Endometrial microvascular endothelial cells (primary cell): ENCODE data around the gene EPB41L5. TPM values are rescaled to one million over a fixed set of nuclear protein-coding genes. Genes with fewer than 3 reads are reported as not detected.

Experiments used
- in situ Hi-C: cut with HindIII; loops from 2 replicates; pipeline ENCODE4 v1.10.0; 2017; ENCODE audit warnings: low sequenced_read_pairs, low pct_unique_long_range_greater_than_20kb; ENCODE audit errors: inconsistent ontology term
- total RNA-seq: library from RNA; depleted of rRNA; stranded (reverse); fragments of >200 nt; gene quantifications from one replicate; pipeline ENCODE4 v1.2.3, GENCODE V29; 2015; ENCODE audit errors: inconsistent ontology term

Gene EPB41L5
- total RNA-seq, 1 donor from 2014 or later, result 4.5 TPM

DNA sequence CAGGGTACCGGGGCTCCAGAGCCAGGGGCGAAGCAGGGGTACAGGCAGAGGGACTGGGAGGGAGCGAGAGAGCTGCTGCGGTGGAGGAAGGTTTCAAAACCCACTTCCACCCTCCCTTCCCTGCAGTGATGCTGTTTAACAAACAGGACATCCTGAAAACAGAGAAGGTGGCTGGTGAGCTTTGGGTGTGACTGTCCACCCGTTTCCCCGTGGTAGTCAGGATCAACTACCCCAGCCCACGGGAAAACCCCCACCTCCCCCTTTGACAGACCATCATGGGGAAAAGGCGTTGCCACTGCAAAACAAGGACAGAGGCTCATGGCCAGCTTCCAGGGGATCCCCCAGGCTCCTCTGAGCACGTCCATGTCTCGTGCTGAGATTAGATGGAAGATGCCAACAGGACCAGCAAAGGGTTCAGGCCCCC lies 197.4 kb downstream of the EPB41L5 start:
- in situ Hi-C loops, result no loop called here

DNA sequence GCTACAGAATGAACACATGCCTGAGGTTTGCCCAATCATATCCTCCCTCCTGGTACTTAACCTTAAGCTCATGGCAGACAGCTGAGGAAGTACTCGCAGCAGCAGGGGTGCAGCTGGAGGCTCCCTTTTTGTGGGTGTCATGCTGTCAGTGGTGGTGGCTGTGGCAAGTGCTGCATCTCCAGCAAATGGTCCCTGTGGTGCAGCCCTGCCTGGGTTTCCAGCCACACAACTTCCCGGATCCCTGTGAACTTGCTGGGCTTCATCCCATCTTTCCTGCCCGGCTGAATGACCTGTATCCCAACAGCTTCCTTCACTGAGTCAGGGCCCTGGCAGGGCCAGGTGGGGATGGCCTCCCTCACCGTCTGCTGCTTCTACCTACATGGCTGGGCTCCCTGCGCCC lies 205.3 kb downstream of the EPB41L5 start:
- in situ Hi-C loops, result no loop called here

DNA sequence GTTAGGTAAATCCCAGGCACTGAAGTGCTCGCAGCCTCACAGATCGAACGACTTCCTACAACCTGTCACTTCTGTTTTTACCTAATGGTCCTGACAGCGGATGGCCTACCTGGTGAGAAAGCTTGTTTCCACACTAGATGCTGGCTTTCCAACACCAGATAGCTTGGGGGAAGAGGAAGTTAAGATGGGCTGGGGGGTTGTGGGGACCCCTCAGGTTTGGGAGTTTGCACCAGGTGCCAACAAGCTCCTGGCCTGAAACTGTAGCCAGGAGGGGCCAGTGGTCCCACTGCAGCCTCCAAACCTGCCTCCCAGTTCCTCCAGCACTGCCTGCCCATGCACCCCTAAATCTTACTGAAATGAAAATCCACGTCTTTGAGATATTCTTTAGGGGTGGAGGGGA lies 206.4 kb downstream of the EPB41L5 start:
- in situ Hi-C loops, result no loop called here

GRCh38 chr2:120219766-120220165 lies 206.9 kb downstream of the EPB41L5 start:
- in situ Hi-C loops, result no loop called here

DNA sequence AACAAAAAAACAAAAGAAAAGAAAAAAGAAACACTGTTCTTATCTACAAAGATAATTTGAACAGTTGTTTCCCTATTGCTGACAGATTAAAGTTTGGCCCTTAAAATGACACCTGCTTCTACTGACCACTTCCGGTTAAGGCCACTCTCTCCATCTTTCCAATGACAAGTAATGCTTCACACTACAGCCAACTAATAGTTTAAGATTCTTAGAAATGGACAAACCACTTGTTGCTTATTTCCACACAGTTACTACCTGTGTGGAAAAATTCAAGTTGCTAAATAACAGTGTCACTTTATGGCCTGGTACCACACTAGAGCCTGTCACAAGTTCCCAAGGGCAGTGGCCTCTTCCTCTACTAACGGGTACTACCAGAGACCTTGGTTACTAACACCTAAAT lies 207.9 kb downstream of the EPB41L5 start:
- in situ Hi-C loops, result no loop called here

- in situ Hi-C loops, result no loop called here
Measured at GRCh38 chr2:120221616-120222015, 208.7 kb downstream of the EPB41L5 start.

GRCh38 chr2:120222186-120223033 lies 209.5 kb downstream of the EPB41L5 start:
- in situ Hi-C loops, result no loop called here

- in situ Hi-C loops, result no loop called here
Measured at GRCh38 chr2:120223034-120223912, 210.4 kb downstream of the EPB41L5 start, which contains the start of gene TMEM185B. Gene TMEM185B (minus strand): TSS chr2:120223400. CDS start chr2:120222976, 424 bp downstream.

GRCh38 chr2:120224256-120224655 lies 211.4 kb downstream of the EPB41L5 start:
- in situ Hi-C loops, result no loop called here

- in situ Hi-C loops, result no loop called here
Measured at GRCh38 chr2:120224735-120225548, 212.1 kb downstream of the EPB41L5 start.

DNA sequence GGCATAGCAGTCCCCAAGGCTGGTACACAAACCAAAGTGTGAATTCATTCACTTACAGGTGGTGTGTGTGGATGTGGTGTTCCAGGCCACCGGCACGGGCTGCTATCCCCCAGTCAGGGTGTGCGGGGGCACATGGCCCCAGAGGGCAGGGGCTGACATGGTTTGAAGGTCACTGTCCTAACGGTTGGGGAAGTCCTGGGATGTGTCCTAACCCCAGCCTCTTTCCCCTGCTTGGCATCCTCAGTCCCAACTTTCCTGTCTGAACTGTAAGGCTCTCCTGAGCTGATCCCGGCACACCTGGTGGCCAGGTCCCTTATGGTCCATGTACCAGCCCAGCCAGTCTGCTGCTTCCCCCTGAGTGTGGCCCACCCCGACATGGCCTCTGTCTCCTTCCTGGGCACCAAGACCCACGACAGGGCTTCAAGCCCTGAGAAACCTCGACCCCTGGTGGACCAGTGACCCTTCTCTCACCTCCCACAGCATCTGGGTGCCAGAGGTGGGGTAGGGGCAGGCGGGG lies 212.7 kb downstream of the EPB41L5 start:
- in situ Hi-C loops, result no loop called here

DNA sequence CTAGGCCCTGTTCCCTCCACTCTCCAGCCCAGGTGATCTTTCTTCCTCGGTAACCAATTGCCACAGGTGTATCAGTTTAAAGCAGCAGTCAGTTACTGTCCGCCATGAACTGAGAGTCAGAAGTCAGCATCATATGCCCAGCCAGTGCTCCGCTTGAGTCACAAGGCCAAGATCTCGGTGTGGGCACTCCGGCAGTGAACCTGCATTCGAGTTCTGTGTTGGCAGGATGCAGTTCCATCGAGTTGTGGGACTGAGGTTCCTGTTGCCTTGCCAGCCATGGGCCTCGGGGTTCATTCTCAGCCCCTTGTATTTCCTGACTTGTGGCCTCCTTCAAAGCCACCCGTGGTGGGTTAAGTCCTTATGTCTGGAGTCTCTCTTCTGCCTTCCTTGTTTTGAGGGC lies 213.4 kb downstream of the EPB41L5 start:
- in situ Hi-C loops, result no loop called here

DNA sequence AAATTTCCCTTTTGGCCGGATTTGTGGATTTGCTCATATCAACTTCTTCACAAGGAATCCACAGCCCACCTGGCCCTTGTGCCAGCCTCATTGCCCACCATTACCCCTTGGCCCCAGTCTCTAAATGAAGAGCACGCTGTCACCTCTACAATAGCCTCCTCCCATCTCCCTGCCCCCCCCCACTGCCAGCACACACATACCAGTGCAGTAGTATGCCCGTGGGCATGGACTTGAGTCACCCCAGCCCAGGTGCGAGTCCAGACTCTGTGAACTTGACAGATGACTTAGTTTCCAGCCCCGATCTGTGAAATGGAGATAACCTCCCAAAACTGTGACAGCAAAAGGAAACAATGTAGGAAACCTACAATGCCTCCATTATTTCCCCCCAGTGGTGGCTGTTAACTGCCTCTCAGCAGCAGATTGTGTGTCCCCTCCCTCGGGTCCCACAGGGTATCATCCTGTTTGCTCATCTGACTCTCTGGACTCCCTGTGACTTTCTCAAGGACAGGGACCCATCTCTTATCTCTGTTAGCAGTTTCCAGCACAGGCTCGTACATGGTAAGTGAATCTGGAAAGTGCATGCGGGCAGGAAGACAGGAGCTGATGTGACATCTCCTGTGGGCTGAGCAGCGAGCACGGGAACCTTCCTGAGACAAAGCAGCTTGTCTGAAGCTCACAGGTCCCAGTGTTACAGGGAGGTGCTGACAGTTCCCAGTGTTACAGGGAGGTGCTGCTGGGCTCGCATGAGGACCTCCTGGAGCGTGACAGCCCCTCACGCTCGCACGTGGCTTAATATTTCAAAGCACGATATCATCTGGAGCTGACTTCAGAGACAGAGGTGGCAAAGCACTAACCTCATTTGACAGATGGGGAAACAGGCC lies 214.5 kb downstream of the EPB41L5 start:
- in situ Hi-C loops, result no loop called here

DNA sequence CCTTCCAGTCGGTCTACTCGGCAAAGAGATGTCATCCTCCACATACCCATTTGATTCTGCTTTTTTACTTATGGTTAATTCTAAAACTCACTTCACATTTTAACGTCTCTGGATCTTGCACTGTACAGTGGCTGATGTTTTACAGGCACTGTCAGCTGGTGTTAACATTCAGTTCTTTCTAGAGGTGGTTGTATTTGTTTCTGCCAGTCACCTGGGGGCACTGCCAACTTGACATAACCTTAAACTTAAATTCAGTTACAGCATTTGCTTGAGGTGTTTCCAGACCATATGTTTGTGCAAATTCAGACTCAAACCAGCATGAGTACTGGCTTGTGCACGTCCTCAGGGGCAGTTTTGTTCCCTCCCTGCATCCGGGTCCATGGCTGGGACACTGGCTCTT lies 215.6 kb downstream of the EPB41L5 start:
- in situ Hi-C loops, result no loop called here
